NCI-H2107 treated with DMSO at 0.1 percent for 48 hours (cell line): Measurements from ENCODE around the gene SLCO2A1.

ENCODE experiments used
- DNase-seq: peaks from one replicate; lab custom pipeline; 2025; ENCODE audit not compliant: unreplicated experiment; lab: John Stamatoyannopoulos, UW

The SLCO2A1 gene

DNA sequence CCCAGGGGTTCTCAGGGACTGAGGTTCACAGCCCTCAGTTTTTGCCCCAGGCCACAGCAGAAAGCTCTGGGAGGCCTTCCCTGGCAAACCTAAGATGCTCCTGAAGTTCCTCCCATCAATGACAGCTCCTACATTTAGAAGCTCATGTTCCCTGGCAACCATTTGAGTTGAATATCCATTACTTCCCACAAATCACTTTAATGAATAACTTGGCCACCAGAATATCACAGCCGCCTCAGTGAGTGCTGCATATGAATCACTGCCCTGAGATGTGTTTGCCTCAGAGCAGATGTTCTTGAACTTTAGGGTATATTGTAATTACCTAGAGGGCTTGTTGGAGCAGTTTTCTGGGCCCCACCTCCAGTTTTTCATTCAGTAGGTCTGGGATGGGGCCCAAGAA is 27.4 kb downstream of the SLCO2A1 start:
- no peak for DNase-seq

DNA sequence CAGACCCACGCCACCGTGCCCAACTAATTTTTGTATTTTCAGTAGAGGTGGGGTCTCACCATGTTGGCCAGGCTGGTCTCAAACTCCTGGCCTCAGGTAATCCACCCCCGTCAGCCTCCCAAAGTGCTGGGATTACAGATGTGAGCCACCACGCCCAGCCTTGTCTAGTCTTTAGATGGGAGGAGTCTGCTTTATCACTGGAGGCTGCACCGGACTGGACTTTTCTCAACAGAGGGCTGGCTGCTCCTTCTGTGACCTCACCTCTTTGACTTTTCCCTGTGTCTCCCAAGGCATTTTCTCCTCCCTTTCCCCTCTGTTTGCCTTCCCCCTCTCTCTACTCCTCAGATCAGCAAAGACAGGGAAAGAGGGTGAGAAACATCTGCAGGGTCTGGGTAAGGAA is 28.5 kb downstream of the SLCO2A1 start:
- DNase-seq: no peak

DNA sequence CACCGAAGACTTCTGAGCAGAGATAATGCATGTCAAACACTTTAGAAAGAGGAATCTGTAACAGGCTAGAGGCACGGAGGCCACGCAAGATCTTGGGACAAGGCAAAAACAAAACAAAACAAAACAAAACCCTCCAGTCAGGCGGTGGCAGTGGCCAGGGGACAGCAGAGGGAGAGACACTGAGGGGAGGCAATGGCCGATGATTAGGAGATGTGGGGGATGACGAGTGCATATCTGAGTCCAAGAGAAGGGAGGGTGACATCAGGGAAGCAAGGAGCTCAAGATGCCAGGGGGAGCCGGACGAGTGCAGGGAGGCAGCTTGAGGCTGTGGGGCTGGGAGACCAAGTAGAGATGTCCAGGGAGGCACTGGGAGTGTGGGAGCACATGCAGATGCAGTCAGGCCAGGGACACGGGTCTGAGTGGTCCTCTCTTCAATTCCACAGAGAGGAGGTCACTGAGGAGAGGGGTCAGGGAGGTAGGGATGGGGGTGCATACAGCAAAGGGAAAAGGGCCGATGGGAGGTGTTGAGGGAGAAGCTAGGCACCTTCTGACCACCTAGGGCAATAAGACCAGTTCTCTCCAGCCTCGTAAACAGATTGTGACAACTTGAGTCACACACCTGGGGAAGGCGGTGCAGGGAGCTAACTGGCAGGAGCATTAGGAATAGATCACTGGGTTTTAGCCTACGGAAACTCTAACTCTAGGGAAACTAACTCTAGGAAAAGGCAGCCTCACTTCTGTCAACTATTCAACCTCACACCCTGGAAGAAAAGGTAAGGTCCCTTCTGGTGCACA is 29.6 kb downstream of the SLCO2A1 start:
- no peak for DNase-seq

DNA sequence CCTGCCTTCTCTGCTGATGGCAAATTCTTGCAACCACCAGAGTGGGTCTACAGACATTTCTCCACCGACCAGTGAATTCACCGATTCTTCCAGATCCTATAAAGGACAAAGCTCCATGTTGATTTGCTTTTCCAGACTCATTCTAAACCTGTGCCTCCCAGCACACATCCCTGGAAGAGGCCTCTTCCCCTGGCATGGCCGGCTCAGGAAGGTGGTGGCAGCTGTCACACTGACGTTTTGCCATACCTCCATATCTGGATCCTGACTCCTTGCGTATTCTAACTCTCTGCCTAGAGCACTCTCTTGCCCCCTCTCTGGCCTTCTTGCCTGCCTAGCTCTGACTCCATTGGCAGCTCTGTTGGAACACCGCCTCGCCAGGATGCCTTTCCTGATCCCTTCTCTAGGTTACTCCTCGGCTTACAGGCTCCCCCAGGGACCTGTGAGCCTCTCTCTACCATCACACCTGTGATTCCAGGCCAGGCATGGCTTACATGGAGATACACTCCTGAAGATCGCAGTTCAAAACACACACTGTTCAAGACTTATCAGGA is 31.0 kb downstream of the SLCO2A1 start:
- DNase-seq: no peak

DNA sequence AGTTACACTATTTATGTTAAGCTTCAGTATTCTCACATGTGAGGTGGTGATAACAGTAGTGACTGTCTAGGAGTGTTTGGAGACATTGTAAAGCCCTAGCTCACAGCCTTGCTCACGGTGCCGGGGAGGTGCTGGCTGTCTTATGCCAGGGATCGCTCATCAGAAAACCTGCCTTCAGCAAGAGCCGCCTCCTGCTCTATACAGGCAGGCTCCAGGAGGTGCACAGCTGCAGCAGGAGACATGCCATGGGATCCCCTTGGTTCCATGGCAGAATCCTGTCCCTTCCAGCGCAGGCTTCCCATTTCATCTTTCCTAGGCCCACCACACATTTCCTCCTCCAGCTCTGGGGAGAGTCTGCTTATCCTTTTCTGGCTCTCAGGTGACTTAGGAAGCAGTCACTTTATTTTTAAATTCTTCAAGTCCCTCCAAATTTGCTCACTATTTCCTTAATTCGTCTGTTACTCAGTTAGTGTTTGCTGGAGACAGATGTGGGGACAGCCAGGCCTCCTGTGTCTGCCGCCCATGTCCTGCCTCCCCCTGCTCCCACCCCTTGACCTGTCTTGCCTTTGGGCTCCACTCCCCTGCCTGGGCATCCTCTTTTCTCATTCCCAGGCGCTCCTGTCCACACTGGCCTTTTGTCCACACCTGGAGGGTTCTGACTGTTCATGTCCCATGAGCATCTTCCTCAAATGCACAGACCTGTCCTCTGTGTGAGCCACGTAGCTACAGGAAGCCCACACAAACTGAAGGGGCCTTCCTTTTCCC is 31.7 kb downstream of the SLCO2A1 start:
- no peak for DNase-seq

DNA sequence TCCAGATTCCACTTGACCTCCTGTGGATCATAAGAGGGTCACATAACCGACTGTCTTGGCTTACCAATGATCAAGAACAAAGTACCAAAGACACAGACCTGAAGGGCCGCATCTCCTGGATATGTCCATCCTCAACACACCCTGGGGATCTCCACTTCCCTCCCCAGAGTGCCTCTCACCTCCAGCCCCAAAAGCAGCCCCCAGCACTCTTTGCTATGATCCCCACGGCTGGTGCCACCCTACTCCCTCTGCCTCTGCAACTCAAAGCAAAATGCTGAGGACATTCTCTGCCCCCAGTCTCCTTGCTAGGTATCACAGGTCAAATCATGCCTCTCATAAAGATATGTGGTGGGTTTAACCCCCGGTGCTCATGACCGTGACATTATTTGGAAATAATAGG is 32.7 kb downstream of the SLCO2A1 start:
- no peak for DNase-seq

DNA sequence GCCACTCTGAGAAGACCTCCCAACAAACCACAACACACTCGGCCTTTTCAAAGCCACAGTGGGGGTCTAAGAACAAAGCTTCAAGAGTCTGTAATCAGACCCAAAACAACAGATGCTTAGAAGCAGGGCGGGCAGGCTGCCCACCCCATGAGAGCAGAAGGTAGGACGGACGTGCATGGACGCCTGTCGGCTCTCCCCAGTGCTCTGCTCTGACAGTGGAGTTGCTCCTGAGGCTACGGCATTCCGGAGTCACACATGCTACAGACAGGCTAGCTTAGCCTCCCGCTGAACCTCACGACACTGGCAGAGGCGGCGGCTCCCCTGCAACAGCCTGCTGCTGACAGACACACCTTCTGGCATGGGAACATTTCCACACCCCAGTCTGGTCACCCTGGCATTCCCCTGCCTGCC is 33.5 kb downstream of the SLCO2A1 start:
- no peak for DNase-seq

DNA sequence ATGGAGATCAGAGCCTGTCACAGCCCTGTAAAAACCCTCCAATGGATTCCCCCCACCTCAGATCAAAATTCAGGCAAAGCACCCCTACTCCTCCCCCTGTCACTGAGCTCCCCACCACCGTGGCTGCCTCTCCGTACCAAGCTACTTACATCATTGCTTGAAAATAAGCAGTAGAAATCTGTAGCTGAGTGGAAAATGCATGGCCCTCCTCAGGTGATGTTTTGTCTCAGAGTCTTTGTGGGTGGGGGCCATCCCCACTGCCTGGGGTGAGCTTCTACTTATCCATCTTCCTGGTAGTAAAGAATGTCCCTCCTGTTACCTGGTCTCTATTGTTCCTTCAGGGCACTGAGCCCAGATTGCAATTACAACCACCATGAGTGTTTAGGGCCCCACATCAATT is 34.5 kb downstream of the SLCO2A1 start:
- no peak for DNase-seq

DNA sequence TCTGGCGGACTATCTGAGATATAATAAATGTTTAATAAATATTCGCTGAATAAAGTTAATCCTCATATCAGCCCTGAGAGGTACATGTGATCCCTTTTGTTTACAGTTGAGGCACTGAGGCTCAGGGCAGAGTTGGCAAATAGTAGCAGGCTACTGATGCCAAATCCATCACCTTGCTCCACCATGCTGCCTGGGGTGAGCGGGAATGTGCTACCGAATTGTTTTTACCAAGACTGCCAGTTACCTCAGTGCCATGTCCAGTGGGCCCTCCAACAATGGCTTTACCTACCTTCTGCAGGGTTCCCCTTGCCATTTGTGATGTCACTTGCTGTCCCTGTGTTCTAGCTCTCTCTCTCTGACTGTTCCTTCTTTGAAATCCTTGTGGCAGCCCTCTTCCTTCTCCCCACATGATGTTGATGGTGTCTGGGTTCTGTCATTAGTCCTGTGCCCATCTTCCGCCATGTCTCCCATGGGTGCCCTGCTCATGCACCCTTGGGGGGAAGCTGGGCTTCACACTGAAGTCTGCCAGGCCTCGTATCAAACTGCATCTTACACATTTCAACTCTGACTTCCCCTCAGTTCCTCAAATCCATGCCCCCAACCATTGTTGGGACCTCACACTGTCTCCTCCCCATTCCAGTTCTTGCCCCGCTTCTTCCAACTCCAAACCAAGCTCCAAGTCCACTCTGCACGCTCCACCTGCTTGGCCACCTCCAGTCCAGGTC is 35.4 kb downstream of the SLCO2A1 start:
- DNase-seq: no peak

DNA sequence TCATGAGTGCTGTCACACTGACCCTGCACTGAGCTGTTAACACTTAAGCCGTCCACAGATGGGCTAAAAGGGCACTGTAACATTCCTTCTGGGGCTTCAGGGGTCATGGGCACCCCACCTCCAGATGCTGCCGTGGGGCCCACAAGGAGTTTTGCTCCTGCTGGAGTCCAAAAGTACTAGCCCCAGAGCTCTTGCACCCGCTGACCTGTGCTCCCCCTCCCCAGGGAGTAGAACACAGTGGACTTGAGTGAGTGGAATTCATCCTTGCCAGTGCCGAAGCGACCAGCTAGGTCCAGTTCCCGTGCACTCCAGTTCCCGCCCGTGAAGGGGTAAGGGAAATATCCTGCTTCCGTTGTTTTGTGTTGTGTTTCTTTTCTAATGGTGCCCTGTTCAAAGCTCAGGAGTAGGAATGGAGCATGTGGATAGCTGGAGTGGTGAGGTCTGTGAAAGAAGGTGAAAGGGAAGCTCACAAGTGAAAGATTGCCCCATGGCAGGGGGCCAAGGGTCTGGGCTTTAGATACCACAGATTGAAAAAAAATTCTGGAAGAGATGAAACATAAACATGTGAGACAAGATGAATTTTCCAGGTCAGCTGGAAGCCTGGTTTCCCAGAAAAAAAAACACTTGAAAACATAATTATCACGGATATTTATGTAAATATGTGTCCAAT is 36.6 kb downstream of the SLCO2A1 start:
- DNase-seq: no peak

DNA sequence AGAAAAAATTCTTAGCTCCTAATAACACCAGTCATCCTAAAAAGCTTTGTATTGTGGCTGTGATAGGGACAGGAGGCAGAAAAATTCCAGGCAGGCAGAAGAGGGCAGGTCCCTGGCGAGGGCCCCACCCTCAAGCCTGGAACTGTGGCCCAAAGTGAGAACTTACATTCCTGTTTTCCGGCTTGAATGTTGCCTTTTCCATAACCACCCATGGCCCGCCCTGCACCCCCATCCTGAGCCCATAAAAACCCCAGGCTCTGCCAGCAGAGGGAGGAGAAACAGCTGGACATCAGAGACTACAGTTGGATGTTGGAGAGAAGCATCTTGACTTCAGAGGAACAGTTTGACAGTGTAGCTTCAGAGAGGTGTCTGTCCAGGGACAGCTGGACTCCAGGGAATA is 37.3 kb downstream of the SLCO2A1 start:
- no peak for DNase-seq

DNA sequence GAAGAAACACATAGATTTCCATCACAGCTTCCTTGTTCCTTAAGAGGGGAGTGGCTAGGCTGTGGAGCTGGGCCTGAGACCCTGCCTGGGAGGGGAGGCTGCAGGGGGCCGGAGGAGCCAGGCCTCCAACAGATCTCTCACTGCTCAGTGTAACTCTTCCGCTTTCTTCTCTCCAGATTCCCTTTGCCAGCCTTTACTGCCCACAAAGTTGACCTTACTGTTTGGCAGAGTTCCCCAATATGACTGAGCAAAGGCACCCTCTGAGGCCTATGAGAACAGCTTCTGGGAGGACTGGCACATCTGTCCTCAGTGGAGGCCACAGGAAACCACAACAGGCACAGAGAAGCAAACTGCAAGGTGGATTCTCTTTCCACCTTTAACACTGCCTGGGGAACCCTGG is 38.1 kb downstream of the SLCO2A1 start:
- no peak for DNase-seq

DNA sequence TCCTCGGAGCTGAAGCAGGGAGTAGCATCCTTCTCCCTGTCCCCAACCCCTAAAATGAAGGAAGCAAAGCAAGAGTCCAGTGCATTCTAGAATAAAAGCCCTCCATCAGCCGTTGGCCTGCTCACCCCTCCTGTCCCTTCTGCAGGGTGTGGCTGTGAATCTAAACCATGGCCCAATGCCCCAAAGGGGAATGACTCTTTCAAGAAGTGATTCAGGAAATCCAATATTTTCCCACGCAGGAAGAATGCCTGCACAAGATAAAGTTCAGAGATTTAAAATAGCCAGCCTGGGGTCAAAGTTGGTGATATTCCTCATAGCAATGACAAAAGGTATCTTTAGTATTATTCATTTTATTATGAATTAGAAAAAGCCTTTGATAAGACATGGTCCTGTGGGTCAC is 38.5 kb downstream of the SLCO2A1 start:
- DNase-seq: no peak

DNA sequence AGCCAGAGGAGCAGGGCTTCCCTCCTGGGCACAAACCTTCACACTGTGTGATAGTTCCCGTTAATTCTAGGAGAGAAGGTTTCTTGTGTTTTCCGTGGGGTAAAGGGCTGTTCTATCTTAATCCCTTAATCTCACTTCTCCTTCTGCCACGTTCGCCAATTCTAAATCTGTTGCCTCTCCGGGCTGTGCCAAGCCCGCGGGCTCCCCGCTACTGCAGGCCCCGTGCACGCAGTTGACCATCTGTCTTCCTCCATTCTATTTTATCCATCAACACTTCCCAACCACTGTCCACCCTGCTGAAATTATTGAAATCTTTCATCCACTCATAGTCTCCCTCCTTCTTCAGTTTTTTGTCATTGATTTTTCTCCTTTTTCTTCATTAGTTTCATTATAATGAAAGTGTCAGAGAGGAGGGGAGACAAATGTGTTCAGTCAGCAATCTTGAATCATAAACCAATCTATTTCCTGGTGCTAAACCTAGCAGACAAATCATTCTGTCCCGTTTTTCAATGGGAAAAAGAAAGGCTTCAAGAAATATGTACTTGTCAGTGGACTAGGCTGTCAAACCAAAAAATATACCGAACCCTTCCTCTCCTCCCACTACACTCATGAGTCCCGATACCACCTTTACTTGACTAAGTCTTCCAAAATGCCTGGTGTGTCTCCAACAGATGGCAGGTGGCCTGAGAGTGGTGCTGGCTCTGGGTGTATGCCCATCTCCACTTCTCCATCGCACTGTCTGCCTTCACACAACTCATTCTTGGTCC is 39.6 kb downstream of the SLCO2A1 start:
- no peak for DNase-seq

DNA sequence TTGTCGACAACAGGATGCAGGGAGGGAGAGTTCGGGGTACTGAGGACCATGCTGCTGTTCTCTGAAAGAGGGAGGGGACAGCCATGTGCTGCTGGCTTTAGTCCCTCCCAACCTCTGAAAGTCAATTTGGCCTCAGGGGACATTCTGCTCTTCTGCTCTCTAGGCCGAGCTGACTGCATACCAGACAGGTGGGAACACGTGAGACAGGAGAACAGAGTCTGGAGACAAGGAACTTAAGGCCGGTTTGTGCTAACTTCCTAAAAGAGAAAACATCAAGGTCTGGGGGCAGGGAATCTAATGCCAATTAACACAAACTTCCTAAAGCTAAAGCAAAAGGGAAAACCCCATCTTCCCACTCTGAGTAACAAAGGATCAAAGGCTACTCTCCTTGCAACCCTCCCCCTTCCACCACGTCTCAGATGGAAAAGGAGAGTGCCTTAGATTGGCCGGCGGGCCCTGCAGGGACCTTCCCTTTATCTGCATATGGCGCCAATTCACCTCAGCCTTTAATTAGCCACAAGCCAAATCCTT is 41.0 kb downstream of the SLCO2A1 start:
- no peak for DNase-seq

DNA sequence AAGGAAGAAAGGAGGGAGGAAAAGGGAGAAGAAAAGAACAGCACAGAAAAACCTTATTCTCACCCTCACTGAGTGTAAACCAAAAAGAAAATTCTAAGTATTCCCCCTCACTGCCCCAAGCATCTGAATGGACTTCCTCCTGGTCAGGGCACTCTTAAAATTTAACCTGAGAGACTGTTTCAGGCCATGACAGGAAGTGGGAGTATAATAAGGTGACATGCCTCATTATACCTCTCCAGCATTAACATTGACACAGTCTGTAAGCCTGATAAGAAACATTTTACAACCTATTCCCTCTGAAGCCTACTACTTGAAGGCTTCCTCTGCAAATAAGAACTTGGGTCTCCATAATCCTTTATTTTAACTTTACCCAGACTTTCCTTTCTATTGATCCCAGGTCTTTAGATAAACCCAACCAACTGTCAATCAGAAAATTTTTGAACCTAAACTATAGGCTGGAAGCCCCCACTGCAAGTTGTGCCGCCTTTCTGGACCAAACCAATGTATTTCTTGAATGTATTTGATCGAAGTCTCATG is 41.7 kb downstream of the SLCO2A1 start:
- DNase-seq: no peak

DNA sequence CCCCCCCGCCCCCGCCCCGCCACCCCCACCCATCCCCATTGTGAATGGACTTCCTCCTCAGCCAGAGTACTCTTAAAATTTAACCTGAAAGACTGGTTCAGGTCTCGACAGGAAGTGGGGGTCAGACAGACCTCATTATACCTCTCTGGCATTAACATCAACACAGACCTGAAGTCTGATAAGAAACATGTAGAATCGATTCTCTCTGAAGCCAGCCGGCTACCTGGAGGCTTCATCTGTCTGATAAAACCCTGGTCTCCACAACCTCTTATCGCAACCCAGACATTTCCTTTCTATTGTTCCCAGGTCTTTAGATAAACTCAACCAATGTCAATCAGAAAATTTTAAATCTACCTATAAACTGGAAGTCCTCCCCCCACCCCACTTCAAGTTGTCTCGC is 42.6 kb downstream of the SLCO2A1 start:
- DNase-seq: no peak

DNA sequence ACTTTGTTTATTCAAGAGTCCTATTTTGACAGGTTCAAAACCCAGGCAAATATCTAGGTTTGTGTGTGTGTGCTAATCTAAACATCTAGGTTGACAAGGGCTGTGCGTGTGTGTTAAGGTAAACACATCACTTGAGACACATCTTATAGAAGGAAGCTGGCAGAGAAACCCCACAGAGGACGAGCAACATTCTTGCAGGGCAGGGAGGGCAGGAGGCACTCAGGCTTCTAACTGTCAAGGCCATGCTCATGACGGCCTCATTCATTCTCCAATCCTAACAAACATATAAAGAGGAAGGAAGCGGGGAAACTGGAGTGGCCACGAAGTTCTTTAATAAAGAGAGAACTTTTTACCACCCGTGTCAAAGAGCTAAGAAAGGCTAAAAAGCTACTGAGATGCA is 43.4 kb downstream of the SLCO2A1 start:
- DNase-seq: no peak

DNA sequence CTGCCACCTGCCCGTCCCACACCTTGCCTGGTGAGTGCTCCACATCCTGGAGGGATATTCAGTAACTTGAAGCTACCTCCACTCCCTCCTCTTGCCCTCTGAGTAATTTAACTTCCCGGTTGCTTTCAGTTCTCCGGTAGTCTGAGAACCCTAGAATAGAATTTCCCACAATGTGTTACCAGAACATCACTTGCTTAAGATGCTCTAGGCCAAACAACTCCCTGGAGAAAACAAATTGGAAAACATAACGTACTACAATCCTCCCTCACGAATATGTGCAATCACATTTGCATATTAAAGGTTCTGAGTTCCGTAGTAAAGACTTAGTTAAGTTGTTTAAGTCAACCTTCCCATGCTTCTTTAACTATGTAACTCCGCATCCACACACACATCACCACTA is 44.8 kb downstream of the SLCO2A1 start:
- no peak for DNase-seq
